Fibroblast of lung (primary cell): ENCODE measurements around the gene ANKRD52.

ENCODE experiments used
- EZH2 ChIP-seq: IDR thresholded peaks from 2 replicates; pipeline ENCODE4 v1.5.1; 2012; ENCODE audit warnings: low read length, control low read depth, mild to moderate bottlenecking; ENCODE audit errors: missing control alignments
- TF ChIP-seq, protein P1 (sequence below), 2 donors: IDR thresholded peaks in 1 of 2; conservative IDR thresholded peaks in 1 of 2; 1 replicate in 1 of 2; 2 replicates in 1 of 2; pipeline ENCODE4 v1.5.1; 2011 to 2012; ENCODE audit warnings: low read length in 2 of 2, control low read depth in 1 of 2, inconsistent platforms in 1 of 2, low read depth in 1 of 2, mild to moderate bottlenecking in 1 of 2

DNA sequence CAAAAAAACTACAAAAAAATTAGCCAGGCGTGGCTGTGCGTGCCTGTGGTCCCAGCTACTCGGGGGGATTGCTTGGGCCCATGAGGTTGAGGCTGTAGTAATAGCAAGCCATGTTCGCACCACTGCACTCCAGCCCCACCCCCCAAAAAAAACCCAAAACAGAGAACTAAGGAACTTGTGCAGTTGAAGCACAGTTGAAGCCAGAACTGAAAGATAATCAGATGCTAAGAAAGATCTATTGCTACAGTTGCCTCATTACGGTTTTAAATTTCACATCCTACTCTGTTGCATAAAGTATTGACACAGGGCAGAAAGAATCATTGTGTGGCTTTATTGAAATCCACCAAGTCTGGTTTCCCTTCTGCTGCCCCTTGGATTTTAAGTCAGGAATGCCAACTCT, 38.1 kb upstream of the ANKRD52 start:
- TF ChIP-seq, protein P1, sequence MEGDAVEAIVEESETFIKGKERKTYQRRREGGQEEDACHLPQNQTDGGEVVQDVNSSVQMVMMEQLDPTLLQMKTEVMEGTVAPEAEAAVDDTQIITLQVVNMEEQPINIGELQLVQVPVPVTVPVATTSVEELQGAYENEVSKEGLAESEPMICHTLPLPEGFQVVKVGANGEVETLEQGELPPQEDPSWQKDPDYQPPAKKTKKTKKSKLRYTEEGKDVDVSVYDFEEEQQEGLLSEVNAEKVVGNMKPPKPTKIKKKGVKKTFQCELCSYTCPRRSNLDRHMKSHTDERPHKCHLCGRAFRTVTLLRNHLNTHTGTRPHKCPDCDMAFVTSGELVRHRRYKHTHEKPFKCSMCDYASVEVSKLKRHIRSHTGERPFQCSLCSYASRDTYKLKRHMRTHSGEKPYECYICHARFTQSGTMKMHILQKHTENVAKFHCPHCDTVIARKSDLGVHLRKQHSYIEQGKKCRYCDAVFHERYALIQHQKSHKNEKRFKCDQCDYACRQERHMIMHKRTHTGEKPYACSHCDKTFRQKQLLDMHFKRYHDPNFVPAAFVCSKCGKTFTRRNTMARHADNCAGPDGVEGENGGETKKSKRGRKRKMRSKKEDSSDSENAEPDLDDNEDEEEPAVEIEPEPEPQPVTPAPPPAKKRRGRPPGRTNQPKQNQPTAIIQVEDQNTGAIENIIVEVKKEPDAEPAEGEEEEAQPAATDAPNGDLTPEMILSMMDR (conservative IDR thresholded peaks at IDR 0.05 in 1 of 2, IDR thresholded peaks at IDR 0.05 in 1 of 2; ENCODE audit: low read depth in 1 of 2, low read length in 2 of 2): no peak
- TF ChIP-seq EZH2: no peak
